Activated CD8-positive, alpha-beta T cell treated with anti-CD3 and anti-CD28 coated beads for 36 hours (primary cell): Measurements from ENCODE around the gene NME2. TPM values are rescaled to one million over a fixed set of nuclear protein-coding genes. Genes with fewer than 3 reads are reported as not detected.

Experiments used
- ATAC-seq: fragments of 200-7000 bp; cut with Tn5 transposase; one replicate; pipeline ENCODE4 v1.10.0; 2021; ENCODE audit warnings: mild to moderate bottlenecking, moderate library complexity
- CTCF ChIA-PET: fragments of 350-600 bp; sonication (Branson Sonifier 250); formaldehyde crosslinking; loops from one replicate; lab custom pipeline; 2021; ENCODE audit warnings: antibody characterized with exemption; lab: Charles Lee
- POLR2A ChIA-PET: fragments of 350-600 bp; sonication (Branson Sonifier 250); formaldehyde crosslinking; loops from one replicate; lab custom pipeline; 2021; ENCODE audit warnings: antibody characterized with exemption; lab: Charles Lee
- DNase-seq: peaks from one replicate; pipeline ENCODE4 v3.0.0-alpha.2; 2020
- H3K27ac Mint-ChIP-seq: one replicate; pipeline ENCODE4 v1.8.0; 2021; ENCODE audit warnings: mild to moderate bottlenecking, mixed read lengths
- H3K27me3 Mint-ChIP-seq: one replicate; pipeline ENCODE4 v1.8.0; 2021; ENCODE audit warnings: mixed read lengths
- H3K36me3 Mint-ChIP-seq: one replicate; pipeline ENCODE4 v1.8.0; 2021; ENCODE audit warnings: low read depth, mixed read lengths
- H3K4me1 Mint-ChIP-seq: one replicate; pipeline ENCODE4 v1.8.0; 2021; ENCODE audit warnings: low read depth, mixed read lengths
- H3K4me3 Mint-ChIP-seq: one replicate; pipeline ENCODE4 v1.8.0; 2021; ENCODE audit warnings: mild to moderate bottlenecking, moderate library complexity, mixed read lengths
- H3K9me3 Mint-ChIP-seq: one replicate; pipeline ENCODE4 v1.8.0; 2021; ENCODE audit warnings: mixed read lengths
- intact Hi-C: fragments of 100-400 bp; cut with micrococcal nuclease; formaldehyde crosslinking; loops from one replicate; pipeline ENCODE4 v1.10.0; 2022
- total RNA-seq, 2 experiments: library from RNA; stranded (reverse); gene quantifications; one replicate each; pipeline ENCODE4 v1.2.3, GENCODE V29; 2021
- TF ChIP-seq, protein P1 (sequence below): fragments of 200-600 bp; IDR thresholded peaks from one replicate; pipeline ENCODE4 v1.8.0; 2022; ENCODE audit warnings: antibody characterized with exemption, mild to moderate bottlenecking

NME2 gene
- total RNA-seq, 2 experiments from 2014 or later, result 927 to 948 TPM

DNA sequence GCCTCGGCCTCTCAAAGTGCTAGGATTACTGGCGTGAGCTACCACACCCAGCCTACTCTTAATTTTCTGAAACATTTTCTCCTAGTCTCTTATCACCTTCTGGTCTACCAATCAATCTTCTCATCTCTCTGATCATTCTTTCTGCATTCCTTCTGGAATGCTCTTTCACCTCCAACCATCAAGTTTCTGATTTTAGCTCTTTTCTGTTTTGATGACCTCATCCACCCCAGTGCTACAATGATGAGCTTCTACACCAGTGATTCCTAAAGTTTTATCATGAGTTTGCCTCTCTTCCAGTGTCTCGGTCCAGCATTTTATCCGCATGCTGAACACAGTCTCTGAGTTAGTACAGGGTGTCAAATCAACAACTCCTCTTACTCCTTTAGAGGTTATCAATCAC lies 31.5 kb downstream of the NME2 start:
- TF ChIP-seq, protein P1, sequence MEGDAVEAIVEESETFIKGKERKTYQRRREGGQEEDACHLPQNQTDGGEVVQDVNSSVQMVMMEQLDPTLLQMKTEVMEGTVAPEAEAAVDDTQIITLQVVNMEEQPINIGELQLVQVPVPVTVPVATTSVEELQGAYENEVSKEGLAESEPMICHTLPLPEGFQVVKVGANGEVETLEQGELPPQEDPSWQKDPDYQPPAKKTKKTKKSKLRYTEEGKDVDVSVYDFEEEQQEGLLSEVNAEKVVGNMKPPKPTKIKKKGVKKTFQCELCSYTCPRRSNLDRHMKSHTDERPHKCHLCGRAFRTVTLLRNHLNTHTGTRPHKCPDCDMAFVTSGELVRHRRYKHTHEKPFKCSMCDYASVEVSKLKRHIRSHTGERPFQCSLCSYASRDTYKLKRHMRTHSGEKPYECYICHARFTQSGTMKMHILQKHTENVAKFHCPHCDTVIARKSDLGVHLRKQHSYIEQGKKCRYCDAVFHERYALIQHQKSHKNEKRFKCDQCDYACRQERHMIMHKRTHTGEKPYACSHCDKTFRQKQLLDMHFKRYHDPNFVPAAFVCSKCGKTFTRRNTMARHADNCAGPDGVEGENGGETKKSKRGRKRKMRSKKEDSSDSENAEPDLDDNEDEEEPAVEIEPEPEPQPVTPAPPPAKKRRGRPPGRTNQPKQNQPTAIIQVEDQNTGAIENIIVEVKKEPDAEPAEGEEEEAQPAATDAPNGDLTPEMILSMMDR, result no peak
- Mint-ChIP-seq H3K27ac (no peak overlapping the region), H3K4me3 (no peak overlapping the region), H3K4me1 (no peaks in the 10 kb centered on the region), H3K9me3 (no peaks in the 10 kb centered on the region), H3K27me3 (no peaks in the 10 kb centered on the region), H3K36me3 (peaks cover 11% of the 10 kb centered on the region)
- intact Hi-C loops, result no loop called here
- CTCF ChIA-PET, result no interaction called here
- ATAC-seq, result no peak
- DNase-seq, result no peak
- POLR2A ChIA-PET, result no interaction called here

DNA sequence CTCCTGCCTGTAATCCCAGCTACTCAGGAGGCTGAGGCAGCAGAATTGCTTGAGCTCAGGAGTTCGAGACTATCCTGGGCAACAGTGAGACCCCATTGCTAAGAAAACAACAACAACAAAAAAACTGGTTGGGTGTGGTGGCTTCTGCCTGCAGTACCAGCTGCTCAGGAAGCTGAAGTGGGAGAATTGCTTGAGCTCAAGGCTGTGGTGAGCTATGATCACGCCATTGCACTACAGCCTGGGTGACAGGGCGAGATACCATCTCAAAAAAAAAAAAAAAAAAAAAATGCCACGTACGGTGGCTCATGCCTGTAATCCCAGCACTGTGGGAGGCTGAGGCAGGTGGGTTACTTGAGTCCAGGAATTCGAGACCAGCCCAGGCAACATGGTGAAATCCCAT lies 34.1 kb downstream of the NME2 start:
- no peak overlapping the region for H3K4me3 Mint-ChIP-seq
- ChIA-PET CTCF (interaction anchor here (1.2 kb wide), 1 partner anchor 13 kb away, joined by 3 read pairs; no protein-coding TSS in a partner anchor), POLR2A (interaction anchor here (1.0 kb wide), 1 partner anchor 55 kb away, joined by 3 read pairs; no protein-coding TSS in a partner anchor)
- no peaks in the 10 kb centered on the region for H3K27me3 Mint-ChIP-seq
- H3K9me3 Mint-ChIP-seq, result no peaks in the 10 kb centered on the region
- DNase-seq (no peak), ATAC-seq (no peak)
- no peak overlapping the region for H3K27ac Mint-ChIP-seq
- intact Hi-C loops, result no loop called here
- H3K4me1 Mint-ChIP-seq, result no peaks in the 10 kb centered on the region
- H3K36me3 Mint-ChIP-seq, result peaks cover 14% of the 10 kb centered on the region
- TF ChIP-seq, protein P1, result no peak

DNA sequence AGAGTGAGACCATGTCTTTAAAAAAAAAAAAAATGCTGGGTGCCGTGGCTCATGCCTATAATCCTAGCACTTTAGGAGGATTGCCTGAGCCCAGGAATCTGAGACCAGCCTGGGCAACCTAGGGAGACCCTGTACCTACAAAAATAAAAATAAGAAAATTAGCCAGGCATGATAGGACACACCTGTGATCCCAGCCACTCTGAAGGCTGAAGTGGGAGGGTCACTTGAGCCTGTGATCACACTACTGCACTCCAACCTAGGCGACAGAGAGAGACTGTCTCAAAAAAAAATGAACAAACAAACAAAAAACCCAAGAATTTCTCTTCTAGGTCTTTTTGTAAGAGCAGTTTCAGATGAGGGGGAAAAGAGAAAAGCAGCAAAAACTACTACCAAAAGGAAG lies 34.6 kb downstream of the NME2 start:
- CTCF ChIA-PET, result no interaction called here
- H3K27ac Mint-ChIP-seq, result no peak overlapping the region

DNA sequence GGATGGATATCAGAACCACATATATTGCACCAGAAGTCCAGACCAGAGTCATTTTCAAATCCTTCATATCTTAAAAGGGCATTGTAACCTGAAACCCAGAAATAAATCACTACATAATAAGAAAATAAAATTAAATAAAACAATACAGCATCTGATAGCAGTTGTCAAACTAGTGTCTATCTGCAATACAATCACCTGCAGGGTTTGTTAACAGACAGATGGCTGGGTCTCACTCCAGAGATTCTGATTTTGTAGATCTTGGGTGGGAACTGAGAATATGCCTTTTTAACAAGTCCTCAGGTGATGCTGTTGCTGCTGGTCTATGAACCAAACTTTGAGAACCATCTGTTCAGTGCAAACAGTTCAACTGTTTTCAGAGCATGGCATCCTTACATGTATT lies 37.6 kb downstream of the NME2 start:
- no peak overlapping the region for H3K4me3 Mint-ChIP-seq
- TF ChIP-seq, protein P1, result no peak
- no peak overlapping the region for H3K27ac Mint-ChIP-seq
- ChIA-PET CTCF (interaction anchor here (1.0 kb wide), 1 partner anchor 53 kb away, joined by 3 read pairs; no protein-coding TSS in a partner anchor), POLR2A (no interaction called here)
- DNase-seq, result no peak
- H3K4me1 Mint-ChIP-seq, result no peaks in the 10 kb centered on the region
- H3K36me3 Mint-ChIP-seq, result peaks cover 15% of the 10 kb centered on the region
- intact Hi-C loops, result no loop called here
- no peak for ATAC-seq
- H3K27me3 Mint-ChIP-seq, result no peaks in the 10 kb centered on the region
- no peaks in the 10 kb centered on the region for H3K9me3 Mint-ChIP-seq

More for the DNA sequence above, 34.6 kb downstream of the NME2 start:
- POLR2A ChIA-PET, result no interaction called here
- Mint-ChIP-seq H3K36me3 (peaks cover 16% of the 10 kb centered on the region), H3K4me1 (no peaks in the 10 kb centered on the region), H3K9me3 (no peaks in the 10 kb centered on the region), H3K4me3 (no peak overlapping the region), H3K27me3 (no peaks in the 10 kb centered on the region)
- TF ChIP-seq, protein P1, result no peak
- DNase-seq (no peak), ATAC-seq (no peak)
- intact Hi-C loops, result no loop called here

DNA sequence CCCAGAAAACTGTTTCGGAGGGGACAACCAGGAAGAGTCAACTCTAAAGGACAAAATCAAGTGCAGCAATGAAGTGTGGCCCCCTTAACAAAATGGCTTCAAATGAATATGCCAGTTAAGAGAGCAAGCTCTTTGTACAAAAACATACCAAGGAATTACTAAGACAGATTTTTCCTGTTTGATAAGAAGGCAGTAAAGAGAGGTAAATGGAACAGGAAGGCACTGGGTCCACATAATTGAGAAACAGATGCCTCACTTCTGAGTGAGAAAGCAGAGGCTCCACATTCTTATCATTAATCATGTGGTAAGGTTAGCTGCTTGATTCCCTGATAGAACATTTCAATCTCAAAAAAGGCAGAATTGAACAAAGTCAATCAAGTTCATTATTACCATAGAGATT lies 48.7 kb downstream of the NME2 start:
- POLR2A ChIA-PET, result no interaction called here
- no peak for ATAC-seq
- H3K4me3 Mint-ChIP-seq, result no peak overlapping the region
- intact Hi-C loops, result no loop called here
- no peaks in the 10 kb centered on the region for H3K9me3 Mint-ChIP-seq
- DNase-seq, result no peak
- TF ChIP-seq, protein P1, result no peak
- H3K27ac Mint-ChIP-seq, result no peak overlapping the region
- H3K27me3 Mint-ChIP-seq, result no peaks in the 10 kb centered on the region
- H3K36me3 Mint-ChIP-seq, result peaks cover 21% of the 10 kb centered on the region
- CTCF ChIA-PET, result no interaction called here
- H3K4me1 Mint-ChIP-seq, result no peaks in the 10 kb centered on the region
